Neural cell (in vitro differentiated cells): ENCODE measurements around the gene MYOF. TPM values are rescaled to one million over a fixed set of nuclear protein-coding genes. Genes with fewer than 3 reads are reported as not detected.

Source experiments
- H2AFZ ChIP-seq: fragments of 200-600, 300-800 bp; sonication (generic), shearing (Covaris generic); 2 replicates; pipeline ENCODE4 v1.6.0; 2014; ENCODE audit warnings: low read depth, mild to moderate bottlenecking, antibody characterized with exemption, low read length, moderate library complexity
- H3F3A ChIP-seq: fragments of 200-600 bp; shearing (Covaris generic); 2 replicates; pipeline ENCODE4 v1.6.1; 2016; ENCODE audit warnings: mild to moderate bottlenecking, moderate library complexity, mixed read lengths, antibody characterized with exemption, low read length; ENCODE audit not compliant: insufficient read depth, poor library complexity, severe bottlenecking
- H3K27ac ChIP-seq: fragments of 200-600, 300-800 bp; sonication (generic), shearing (Covaris generic); 2 replicates; pipeline ENCODE4 v1.5.1; 2014; ENCODE audit warnings: mild to moderate bottlenecking, low read length, moderate library complexity
- H3K27me3 ChIP-seq: fragments of 300-800, 200-600 bp; sonication (generic), shearing (Covaris generic); 2 replicates; pipeline ENCODE4 v1.6.0; 2014; ENCODE audit warnings: mild to moderate bottlenecking, low read depth, low read length, moderate library complexity; ENCODE audit not compliant: insufficient read depth
- H3K36me3 ChIP-seq: fragments of 300-800, 200-600 bp; sonication (generic), shearing (Covaris generic); 2 replicates; pipeline ENCODE4 v1.5.1; 2014; ENCODE audit warnings: mild to moderate bottlenecking, antibody characterized with exemption, low read length, moderate library complexity; ENCODE audit not compliant: insufficient read depth
- H3K4me2 ChIP-seq: fragments of 300-800, 200-600 bp; sonication (generic), shearing (Covaris generic); 2 replicates; pipeline ENCODE4 v1.6.0; 2014; ENCODE audit warnings: mild to moderate bottlenecking, low read length
- H3K4me3 ChIP-seq: fragments of 300-800, 200-600 bp; sonication (generic), shearing (Covaris generic); 2 replicates; pipeline ENCODE4 v1.5.1; 2014; ENCODE audit warnings: mild to moderate bottlenecking, low read length, moderate library complexity
- H3K79me2 ChIP-seq: fragments of 200-600 bp; shearing (Covaris generic); replicated peaks from 2 replicates; pipeline ENCODE4 v1.6.0; 2014; ENCODE audit warnings: mild to moderate bottlenecking, low read length, moderate library complexity; ENCODE audit not compliant: insufficient read depth
- H3K9ac ChIP-seq: fragments of 300-800, 200-600 bp; sonication (generic), shearing (Covaris generic); 2 replicates; pipeline ENCODE4 v1.6.1; 2016; ENCODE audit warnings: mild to moderate bottlenecking, low read length, mixed read lengths
- H3K9me2 ChIP-seq: fragments of 200-600 bp; shearing (Covaris generic); 2 replicates; pipeline ENCODE4 v1.6.1; 2016; ENCODE audit warnings: mild to moderate bottlenecking, low read length, mixed read lengths; ENCODE audit not compliant: insufficient read depth
- H3K9me3 ChIP-seq: fragments of 200-600, 300-800 bp; sonication (generic), shearing (Covaris generic); 2 replicates; pipeline ENCODE4 v1.6.1; 2016; ENCODE audit warnings: mild to moderate bottlenecking, mixed run types, low read length, moderate library complexity, mixed read lengths
- H4K20me1 ChIP-seq: fragments of 200-600 bp; shearing (Covaris generic); 2 replicates; pipeline ENCODE4 v1.6.1; 2016; ENCODE audit warnings: mild to moderate bottlenecking, mixed run types; ENCODE audit not compliant: insufficient read depth
- EP300 ChIP-seq: fragments of 450-650 bp; conservative IDR thresholded peaks from 2 replicates; pipeline ENCODE4 v1.6.1; 2014; ENCODE audit warnings: antibody characterized with exemption, mild to moderate bottlenecking, moderate library complexity; ENCODE audit not compliant: poor library complexity, severe bottlenecking
- EZH2 ChIP-seq: fragments of 200-600, 300-800 bp; shearing (Covaris generic), sonication (generic); IDR thresholded peaks from 2 replicates; pipeline ENCODE4 v1.6.1; 2014; ENCODE audit warnings: antibody characterized with exemption, low read length, borderline replicate concordance, mild to moderate bottlenecking; ENCODE audit not compliant: insufficient read depth, poor library complexity, severe bottlenecking
- MXI1 ChIP-seq: fragments of 450-650 bp; conservative IDR thresholded peaks from 2 replicates; pipeline ENCODE4 v1.6.1; 2014; ENCODE audit warnings: antibody characterized with exemption, mild to moderate bottlenecking; ENCODE audit not compliant: poor library complexity, severe bottlenecking
- POLR2AphosphoS5 ChIP-seq: IDR thresholded peaks from 2 replicates; pipeline ENCODE4 v1.6.1; 2012
- RAD21 ChIP-seq: fragments of 450-650 bp; conservative IDR thresholded peaks from 2 replicates; pipeline ENCODE4 v1.6.1; 2014; ENCODE audit warnings: antibody characterized with exemption, mild to moderate bottlenecking, moderate library complexity
- REST ChIP-seq: IDR thresholded peaks from 2 replicates; pipeline ENCODE4 v1.6.1; 2012; ENCODE audit warnings: borderline replicate concordance
- SMC3 ChIP-seq: fragments of 450-650 bp; conservative IDR thresholded peaks from 2 replicates; pipeline ENCODE4 v1.6.1; 2014; ENCODE audit warnings: antibody characterized with exemption, mild to moderate bottlenecking, moderate library complexity; ENCODE audit not compliant: poor library complexity
- TAF1 ChIP-seq: IDR thresholded peaks from 2 replicates; pipeline ENCODE4 v1.6.1; 2012; ENCODE audit warnings: low read depth
- polyA plus RNA-seq: library from polyadenylated mRNA; depleted of rRNA; stranded (reverse); fragments of >200 nt; gene quantifications from 2 replicates; pipeline ENCODE4 v1.2.3, GENCODE V29; 2014
- TF ChIP-seq, protein P1 (sequence below): fragments of 450-650 bp; IDR thresholded peaks from 2 replicates; pipeline ENCODE4 v1.5.1; 2014; ENCODE audit warnings: antibody characterized with exemption, mild to moderate bottlenecking, moderate library complexity; ENCODE audit not compliant: poor library complexity, severe bottlenecking

MYOF gene
- polyA plus RNA-seq, 1 donor from 2014 or later: 0.47 TPM

DNA sequence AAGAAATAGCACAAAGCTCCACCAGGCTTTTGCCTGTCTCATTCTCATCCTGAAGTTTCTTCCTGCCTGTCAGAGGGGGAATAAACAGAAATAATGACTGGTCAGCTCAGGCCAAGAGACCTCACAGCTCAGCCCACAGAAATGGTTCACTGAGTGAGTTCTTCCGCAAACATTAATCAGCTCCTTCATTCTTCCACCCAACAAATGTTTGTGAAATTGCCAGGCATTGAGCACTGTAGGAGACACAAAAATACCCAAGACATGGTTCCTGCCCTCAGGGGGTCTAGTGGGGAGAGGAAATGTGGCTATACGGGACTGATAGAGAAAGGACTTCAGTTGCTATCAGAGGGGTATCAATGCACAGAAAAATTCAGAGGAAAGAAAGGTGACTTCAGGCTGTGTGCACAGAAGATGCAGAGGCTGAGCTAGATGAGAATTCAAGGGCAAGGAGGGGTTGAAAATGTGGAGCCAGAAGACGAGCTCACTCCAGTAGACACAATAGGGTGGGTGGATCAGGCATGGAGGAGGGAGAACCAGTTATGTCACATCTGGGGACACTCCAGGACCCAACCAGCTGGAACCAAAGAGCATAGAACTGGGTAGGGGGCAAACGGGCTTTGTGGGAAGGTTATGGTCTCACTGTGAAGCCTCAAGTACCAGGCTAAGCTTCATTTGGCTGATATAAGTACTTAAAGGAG, 20.9 kb downstream of the MYOF start:
- no peak overlapping the region for H3K4me3 ChIP-seq
- no peaks in the 10 kb centered on the region for H3K27me3 ChIP-seq
- no peak overlapping the region for H2AFZ ChIP-seq
- H3K9me3 ChIP-seq: no peaks in the 10 kb centered on the region
- no peaks in the 10 kb centered on the region for H3K36me3 ChIP-seq
- TF ChIP-seq, protein P1, sequence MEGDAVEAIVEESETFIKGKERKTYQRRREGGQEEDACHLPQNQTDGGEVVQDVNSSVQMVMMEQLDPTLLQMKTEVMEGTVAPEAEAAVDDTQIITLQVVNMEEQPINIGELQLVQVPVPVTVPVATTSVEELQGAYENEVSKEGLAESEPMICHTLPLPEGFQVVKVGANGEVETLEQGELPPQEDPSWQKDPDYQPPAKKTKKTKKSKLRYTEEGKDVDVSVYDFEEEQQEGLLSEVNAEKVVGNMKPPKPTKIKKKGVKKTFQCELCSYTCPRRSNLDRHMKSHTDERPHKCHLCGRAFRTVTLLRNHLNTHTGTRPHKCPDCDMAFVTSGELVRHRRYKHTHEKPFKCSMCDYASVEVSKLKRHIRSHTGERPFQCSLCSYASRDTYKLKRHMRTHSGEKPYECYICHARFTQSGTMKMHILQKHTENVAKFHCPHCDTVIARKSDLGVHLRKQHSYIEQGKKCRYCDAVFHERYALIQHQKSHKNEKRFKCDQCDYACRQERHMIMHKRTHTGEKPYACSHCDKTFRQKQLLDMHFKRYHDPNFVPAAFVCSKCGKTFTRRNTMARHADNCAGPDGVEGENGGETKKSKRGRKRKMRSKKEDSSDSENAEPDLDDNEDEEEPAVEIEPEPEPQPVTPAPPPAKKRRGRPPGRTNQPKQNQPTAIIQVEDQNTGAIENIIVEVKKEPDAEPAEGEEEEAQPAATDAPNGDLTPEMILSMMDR: no peak
- TF ChIP-seq RAD21 (no peak), EP300 (no peak), MXI1 (no peak), SMC3 (no peak), EZH2 (no peak), TAF1 (no peak), REST (no peak), POLR2AphosphoS5 (no peak)
- no peak overlapping the region for H3K4me2 ChIP-seq
- no peaks in the 10 kb centered on the region for H3F3A ChIP-seq
- no peak overlapping the region for H3K9ac ChIP-seq
- no peaks in the 10 kb centered on the region for H3K9me2 ChIP-seq
- H3K27ac ChIP-seq: no peak overlapping the region
- H3K79me2 ChIP-seq: no peaks in the 10 kb centered on the region
- H4K20me1 ChIP-seq: no peaks in the 10 kb centered on the region

DNA sequence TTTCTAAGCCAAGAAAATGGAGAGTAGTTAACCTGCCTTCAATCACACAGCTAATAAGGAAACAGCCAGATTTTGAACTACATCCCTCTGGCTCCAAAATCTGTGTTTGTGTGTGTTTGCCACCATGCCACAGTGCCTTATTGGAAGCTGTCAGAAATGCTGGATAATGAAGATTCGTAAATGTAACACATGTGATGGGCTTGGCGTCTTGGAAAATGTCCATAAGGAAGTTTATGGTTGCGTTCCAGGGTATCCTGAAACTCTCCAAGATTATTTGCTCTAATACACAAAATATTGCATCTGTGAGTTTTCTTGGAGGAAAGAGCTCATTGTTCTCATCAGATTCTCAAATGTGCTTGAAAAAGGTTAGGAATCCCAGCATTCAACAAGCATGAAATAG, 22.7 kb downstream of the MYOF start:
- Histone ChIP-seq H2AFZ (no peak overlapping the region), H3K4me3 (no peak overlapping the region), H4K20me1 (no peaks in the 10 kb centered on the region), H3K9me2 (no peaks in the 10 kb centered on the region), H3K36me3 (no peaks in the 10 kb centered on the region), H3K9me3 (no peaks in the 10 kb centered on the region), H3F3A (no peaks in the 10 kb centered on the region), H3K79me2 (no peaks in the 10 kb centered on the region), H3K4me2 (no peak overlapping the region), H3K27ac (no peak overlapping the region), H3K27me3 (no peaks in the 10 kb centered on the region), H3K9ac (no peak overlapping the region)
- TF ChIP-seq SMC3 (no peak), EP300 (no peak), RAD21 (no peak), REST (no peak), TAF1 (no peak), POLR2AphosphoS5 (no peak), EZH2 (no peak), MXI1 (no peak)
- TF ChIP-seq, protein P1: no peak
